SK-N-SH treated with all-trans-retinoic acid at 6 μM for 48 hours (cell line): ENCODE results near the gene HDAC10.

Experiments used
- ATAC-seq: fragments of 200-7000 bp; cut with Tn5 transposase; 3 replicates; pipeline ENCODE4 v1.9.1; 2020; ENCODE audit warnings: mild to moderate bottlenecking, moderate library complexity
- ARNTL ChIP-seq: fragments of 450-650 bp; formaldehyde crosslinking; IDR thresholded peaks from 2 replicates; pipeline ENCODE4 v1.5.0; 2020; ENCODE audit warnings: low read depth, mild to moderate bottlenecking, moderate library complexity, borderline replicate concordance
- CREB5 ChIP-seq: fragments of 250-450 bp; sonication (Bioruptor Pico); IDR thresholded peaks from 2 replicates; pipeline ENCODE4 v1.5.1; 2020; ENCODE audit warnings: low read depth, mild to moderate bottlenecking, moderate library complexity
- CSRNP3 ChIP-seq: fragments of 250-450 bp; sonication (Bioruptor Pico); IDR thresholded peaks from 2 replicates; pipeline ENCODE4 v1.5.1; 2021; ENCODE audit warnings: mild to moderate bottlenecking, moderate library complexity
- ESRRG ChIP-seq: fragments of 250-450 bp; sonication (Bioruptor Pico); IDR thresholded peaks from 2 replicates; pipeline ENCODE4 v1.6.1; 2021; ENCODE audit warnings: mild to moderate bottlenecking
- GLIS3 ChIP-seq: fragments of 250-450 bp; sonication (Bioruptor Pico); IDR thresholded peaks from 2 replicates; pipeline ENCODE4 v1.5.0; 2020; ENCODE audit warnings: mild to moderate bottlenecking, moderate library complexity
- ISL1 ChIP-seq: fragments of 250-450 bp; sonication (Bioruptor Pico); IDR thresholded peaks from 2 replicates; pipeline ENCODE4 v2.1.2; 2022; ENCODE audit warnings: mild to moderate bottlenecking, moderate library complexity
- OSR1 ChIP-seq: fragments of 250-450 bp; sonication (Bioruptor Pico); IDR thresholded peaks from 2 replicates; pipeline ENCODE4 v1.8.0; 2022; ENCODE audit warnings: moderate library complexity, mild to moderate bottlenecking, inconsistent platforms
- PATZ1 ChIP-seq: fragments of 250-450 bp; sonication (Bioruptor Pico); IDR thresholded peaks from 2 replicates; pipeline ENCODE4 v1.8.0; 2020; ENCODE audit warnings: mild to moderate bottlenecking, moderate library complexity, borderline replicate concordance
- POU6F1 ChIP-seq: fragments of 250-450 bp; sonication (Bioruptor Pico); IDR thresholded peaks from 2 replicates; pipeline ENCODE4 v1.8.0; 2021; ENCODE audit warnings: low read depth, mild to moderate bottlenecking, moderate library complexity, borderline replicate concordance
- PPARA ChIP-seq: fragments of 250-450 bp; sonication (Bioruptor Pico); IDR thresholded peaks from 2 replicates; pipeline ENCODE4 v1.5.0; 2020; ENCODE audit warnings: mild to moderate bottlenecking, borderline replicate concordance
- RARB ChIP-seq: fragments of 250-450 bp; sonication (Bioruptor Pico); IDR thresholded peaks from 2 replicates; pipeline ENCODE4 v1.8.0; 2021; ENCODE audit warnings: mild to moderate bottlenecking, moderate library complexity
- SNAI2 ChIP-seq: fragments of 250-450 bp; sonication (Bioruptor Pico); IDR thresholded peaks from 2 replicates; pipeline ENCODE4 v1.5.0; 2020; ENCODE audit warnings: mild to moderate bottlenecking, moderate library complexity
- TSHZ2 ChIP-seq: fragments of 250-450 bp; sonication (Bioruptor Pico); IDR thresholded peaks from 2 replicates; pipeline ENCODE4 v1.5.0; 2020; ENCODE audit warnings: mild to moderate bottlenecking, moderate library complexity
- ZC3H10 ChIP-seq: fragments of 250-450 bp; sonication (Bioruptor Pico); IDR thresholded peaks from 2 replicates; pipeline ENCODE4 v1.5.1; 2021; ENCODE audit warnings: mild to moderate bottlenecking, moderate library complexity
- ZFP3 ChIP-seq: fragments of 250-450 bp; sonication (Bioruptor Pico); IDR thresholded peaks from 2 replicates; pipeline ENCODE4 v1.5.0; 2020; ENCODE audit warnings: mild to moderate bottlenecking, moderate library complexity
- ZFP30 ChIP-seq: fragments of 450-650 bp; formaldehyde crosslinking; IDR thresholded peaks from 2 replicates; pipeline ENCODE4 v1.5.0; 2022; ENCODE audit warnings: mild to moderate bottlenecking, moderate library complexity
- ZNF565 ChIP-seq: fragments of 450-650 bp; formaldehyde crosslinking; conservative IDR thresholded peaks from 2 replicates; pipeline ENCODE4 v1.5.0; 2020; ENCODE audit warnings: low read depth, mild to moderate bottlenecking, moderate library complexity
- ZNF70 ChIP-seq: fragments of 450-650 bp; formaldehyde crosslinking; IDR thresholded peaks from 2 replicates; pipeline ENCODE4 v1.5.0; 2020; ENCODE audit warnings: mild to moderate bottlenecking, moderate library complexity
- ZNF8 ChIP-seq: fragments of 450-650 bp; formaldehyde crosslinking; IDR thresholded peaks from 2 replicates; pipeline ENCODE4 v1.5.0; 2020; ENCODE audit warnings: mild to moderate bottlenecking, moderate library complexity

HDAC10 gene

GRCh38 chr22:50210378-50211139 lies 40.5 kb downstream of the HDAC10 start (continued):
- TF ChIP-seq ISL1 (CRISPR knock-in tag), result no peak
- TF ChIP-seq ESRRG (CRISPR knock-in tag), result no peak
- TF ChIP-seq ARNTL (CRISPR knock-in tag), result no peak

- no peak for TF ChIP-seq ZNF565 (CRISPR knock-in tag)
- no peak for TF ChIP-seq ISL1 (CRISPR knock-in tag)
- peak; percentile 75 for ATAC-seq
These were observed 41.2 kb downstream of the HDAC10 start for GRCh38 chr22:50209893-50210292.

GRCh38 chr22:50208939-50209892 lies 41.8 kb downstream of the HDAC10 start:
- TF ChIP-seq ZFP30 (no peak), POU6F1 (CRISPR knock-in tag) (no peak), OSR1 (CRISPR knock-in tag) (no peak), ZFP3 (CRISPR knock-in tag) (no peak), ZNF70 (CRISPR knock-in tag) (no peak), ZC3H10 (CRISPR knock-in tag) (no peak), CSRNP3 (CRISPR knock-in tag) (no peak), PATZ1 (no peak), TSHZ2 (CRISPR knock-in tag) (no peak), PPARA (CRISPR knock-in tag) (no peak), RARB (CRISPR knock-in tag) (no peak)
- TF ChIP-seq, all 23 proteins: peak for 0
- ATAC-seq, result peak; percentile 20

- ATAC-seq, result no peak
- TF ChIP-seq ISL1 (CRISPR knock-in tag), result no peak
- TF ChIP-seq POU6F1 (CRISPR knock-in tag), result no peak
- TF ChIP-seq ZFP3 (CRISPR knock-in tag), result no peak
- TF ChIP-seq PATZ1, result no peak
- no peak for TF ChIP-seq OSR1 (CRISPR knock-in tag)
- TF ChIP-seq GLIS3 (CRISPR knock-in tag), result no peak
- no peak for TF ChIP-seq CREB5 (CRISPR knock-in tag)
- TF ChIP-seq ZNF565 (CRISPR knock-in tag), result no peak
- no peak for TF ChIP-seq ZNF8 (CRISPR knock-in tag)
- no peak for TF ChIP-seq SNAI2 (CRISPR knock-in tag)
These were observed 42.6 kb downstream of the HDAC10 start for GRCh38 chr22:50208430-50208938.
